HG03103 (cell line): ENCODE results near the gene SCIN.

Experiments used
- ATAC-seq: cut with Tn5 transposase; IDR thresholded peaks from one replicate; pipeline ENCODE4 v1.9.1; 2021; ENCODE audit warnings: low read depth; ENCODE audit not compliant: unreplicated experiment

SCIN gene

GRCh38 chr7:12565873-12566272, 4.6 kb upstream of the SCIN start:
- ATAC-seq = no peak

- peak; percentile 69 for ATAC-seq
These were observed 3.5 kb upstream of the SCIN start for GRCh38 chr7:12567015-12567414.

GRCh38 chr7:12569673-12570072, 847 bp upstream of the SCIN start:
- ATAC-seq = no peak

- ATAC-seq = no peak
These were observed 369 bp upstream of the SCIN start for GRCh38 chr7:12570168-12570533.

GRCh38 chr7:12571691-12572090, 1.2 kb downstream of the SCIN start:
- no peak for ATAC-seq

GRCh38 chr7:12572941-12573575, 2.5 kb downstream of the SCIN start:
- ATAC-seq = no peak

GRCh38 chr7:12573885-12574284, 3.4 kb downstream of the SCIN start:
- ATAC-seq = no peak

GRCh38 chr7:12578930-12579640, 8.6 kb downstream of the SCIN start:
- ATAC-seq = no peak

GRCh38 chr7:12581897-12582296, 11.4 kb downstream of the SCIN start:
- ATAC-seq = no peak

GRCh38 chr7:12582362-12582761, 11.8 kb downstream of the SCIN start:
- no peak for ATAC-seq

- no peak for ATAC-seq
These were observed 12.7 kb downstream of the SCIN start for GRCh38 chr7:12583176-12583575.

- ATAC-seq = no peak
These were observed 13.4 kb downstream of the SCIN start for GRCh38 chr7:12583922-12584321.

- peak; percentile 98 for ATAC-seq
These were observed 14.4 kb downstream of the SCIN start for GRCh38 chr7:12584930-12585329.

GRCh38 chr7:12586271-12586670, 15.8 kb downstream of the SCIN start:
- no peak for ATAC-seq

- ATAC-seq = no peak
These were observed 17.9 kb downstream of the SCIN start for GRCh38 chr7:12588259-12588904.

- no peak for ATAC-seq
These were observed 20.0 kb downstream of the SCIN start for GRCh38 chr7:12590559-12590958.

- no peak for ATAC-seq
These were observed 23.8 kb downstream of the SCIN start for GRCh38 chr7:12594122-12594897.

- ATAC-seq = no peak
These were observed 24.6 kb downstream of the SCIN start for GRCh38 chr7:12595148-12595547.

- ATAC-seq = no peak
These were observed 25.8 kb downstream of the SCIN start for GRCh38 chr7:12596225-12596790.

GRCh38 chr7:12601302-12601869, 30.9 kb downstream of the SCIN start:
- ATAC-seq = peak; percentile 94

- no peak for ATAC-seq
These were observed 36.6 kb downstream of the SCIN start for GRCh38 chr7:12607134-12607533.
